Neuron (in vitro differentiated cells): ENCODE measurements around the gene MRPL11.

Experiments
- H2AFZ ChIP-seq: one replicate; pipeline ENCODE4 v1.6.1; 2013; ENCODE audit warnings: low read depth, mild to moderate bottlenecking, inconsistent platforms, low read length, moderate library complexity
- H3K27me3 ChIP-seq: one replicate; pipeline ENCODE4 v1.6.1; 2013; ENCODE audit warnings: low read length; ENCODE audit not compliant: insufficient read depth
- H3K36me3 ChIP-seq: one replicate; pipeline ENCODE4 v1.6.1; 2013; ENCODE audit warnings: low read length; ENCODE audit not compliant: insufficient read depth
- H3K4me1 ChIP-seq: one replicate; pipeline ENCODE4 v1.6.1; 2013; ENCODE audit warnings: low read length; ENCODE audit not compliant: insufficient read depth
- H3K4me3 ChIP-seq: 2 replicates; pipeline ENCODE4 v1.5.1; 2013; ENCODE audit warnings: mild to moderate bottlenecking, low read length, moderate library complexity
- H3K9me3 ChIP-seq: one replicate; pipeline ENCODE4 v1.6.1; 2013; ENCODE audit warnings: low read length

The MRPL11 gene

DNA sequence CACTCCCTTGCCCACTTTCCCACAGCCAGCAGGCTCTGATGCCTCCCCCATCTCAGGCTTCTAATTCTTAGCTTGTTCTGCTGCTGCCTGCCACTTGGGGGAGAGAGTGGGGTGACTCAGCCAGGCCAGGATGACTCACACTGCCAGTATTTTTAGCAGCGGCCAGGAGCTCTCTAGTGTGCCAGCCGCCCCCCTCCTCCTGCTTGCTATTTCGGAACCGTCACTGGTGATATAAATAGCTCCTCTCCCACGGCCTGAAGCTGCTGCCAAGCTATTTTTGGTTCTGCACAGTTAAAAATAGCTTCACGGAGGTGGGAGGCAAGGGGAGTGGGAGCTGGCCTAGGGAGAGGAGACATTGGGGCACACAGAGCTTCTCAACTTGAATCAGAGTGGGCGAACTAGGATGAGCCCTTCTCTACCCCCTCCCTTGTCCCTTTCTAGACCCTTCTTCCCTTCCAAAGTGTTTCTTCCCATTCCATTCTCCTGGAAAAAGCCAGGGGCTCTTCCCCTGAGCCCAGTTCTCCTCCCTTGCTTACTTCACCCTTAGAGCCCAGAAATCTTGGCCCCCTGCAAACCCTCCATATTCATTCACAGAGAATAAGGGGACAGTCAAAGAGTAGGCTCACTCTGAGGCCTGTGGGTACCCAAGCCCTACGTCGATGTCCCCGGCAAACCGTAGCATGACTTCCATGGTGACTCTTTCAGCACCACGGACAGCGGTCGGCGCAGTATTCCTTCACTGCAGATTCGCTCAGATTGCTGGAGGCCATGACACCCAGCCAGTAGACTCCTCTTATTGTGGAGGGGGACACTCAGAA, 20.3 kb downstream of the MRPL11 start:
- Histone ChIP-seq H3K9me3 (no peaks in the 10 kb centered on the region), H2AFZ (no peak overlapping the region), H3K4me3 (no peak overlapping the region), H3K4me1 (peaks cover 10% of the 10 kb centered on the region), H3K36me3 (no peaks in the 10 kb centered on the region), H3K27me3 (no peaks in the 10 kb centered on the region)

DNA sequence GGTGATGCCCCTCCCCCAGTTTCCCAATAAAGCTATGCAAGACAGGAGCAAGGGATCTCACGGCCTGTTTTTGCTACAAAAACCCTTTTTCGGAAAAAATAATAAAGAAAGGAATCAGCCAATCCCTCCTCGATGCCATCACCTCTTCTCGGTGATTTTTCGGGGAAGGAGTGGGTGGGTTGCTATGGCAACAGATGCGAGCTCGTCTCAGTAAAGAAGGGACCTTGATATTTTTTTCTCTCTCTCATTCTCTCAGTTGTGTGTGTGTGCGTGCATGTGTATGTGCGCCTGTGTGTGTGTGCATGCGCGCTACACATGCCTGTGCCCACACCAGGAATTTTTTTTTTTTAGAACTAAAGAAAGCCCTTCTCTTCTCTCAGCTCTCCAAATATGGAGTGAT, 21.6 kb downstream of the MRPL11 start:
- no peak overlapping the region for H2AFZ ChIP-seq
- H3K4me3 ChIP-seq, result no peak overlapping the region
- H3K36me3 ChIP-seq, result no peaks in the 10 kb centered on the region
- H3K4me1 ChIP-seq, result peaks cover 10% of the 10 kb centered on the region
- H3K9me3 ChIP-seq, result no peaks in the 10 kb centered on the region
- H3K27me3 ChIP-seq, result no peaks in the 10 kb centered on the region

DNA sequence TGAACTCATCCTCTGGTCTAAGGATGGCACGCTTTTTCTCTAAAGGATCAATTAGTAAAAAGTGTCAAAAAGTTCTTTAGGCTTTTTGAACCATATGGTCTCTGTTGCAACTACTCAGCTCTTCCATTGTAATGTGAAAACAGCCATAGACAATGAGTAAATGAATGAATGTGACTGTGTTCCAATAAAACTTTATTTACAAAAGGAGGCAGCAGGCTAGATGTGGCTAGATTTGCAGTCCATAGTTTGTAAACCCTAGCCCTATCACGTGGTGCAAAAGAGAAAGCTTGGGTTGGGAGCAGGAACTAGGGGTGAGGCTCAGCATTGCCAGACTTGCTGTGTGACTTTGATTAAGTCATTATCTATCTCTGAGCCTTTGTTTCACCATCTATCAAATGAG, 23.2 kb downstream of the MRPL11 start:
- H3K27me3 ChIP-seq, result no peaks in the 10 kb centered on the region

DNA sequence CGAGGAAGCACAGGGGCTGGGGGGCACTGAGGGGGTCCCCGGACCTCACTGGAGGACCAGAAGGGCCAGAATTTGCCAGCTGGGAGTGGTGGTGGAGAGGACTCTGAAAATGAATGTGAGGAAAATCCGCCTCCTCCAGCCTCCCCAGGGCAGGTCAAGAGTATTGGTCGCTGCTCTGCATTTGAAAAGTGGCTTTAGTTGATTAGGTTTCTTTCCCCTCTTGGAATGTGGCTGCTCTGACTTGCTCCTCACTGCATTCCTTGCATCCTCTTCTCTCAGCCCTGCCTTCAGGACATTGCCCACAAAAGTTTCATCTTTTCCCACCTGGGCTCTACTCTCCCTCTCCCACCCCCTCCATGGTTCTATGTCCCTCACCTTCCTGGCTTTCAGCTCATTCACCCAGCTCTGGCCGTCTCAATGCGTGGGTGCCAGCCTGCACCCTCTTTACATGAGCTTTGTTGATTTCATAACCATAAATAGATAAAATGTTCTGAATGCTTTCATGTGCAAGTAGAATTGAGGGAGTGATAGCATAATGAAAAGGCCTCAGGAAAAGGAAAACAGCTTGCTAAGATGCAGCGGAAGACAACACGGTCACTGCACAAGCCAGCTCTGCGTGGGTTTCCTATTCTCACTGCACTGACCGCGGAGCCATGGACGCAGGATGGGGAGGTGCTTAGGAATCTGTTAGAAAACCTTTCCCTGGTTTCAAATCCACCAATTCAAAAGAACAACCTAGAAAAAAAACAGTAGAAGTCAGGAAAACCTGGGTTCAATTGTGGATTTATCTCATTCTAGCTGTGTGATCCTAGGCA, 24.3 kb downstream of the MRPL11 start:
- Histone ChIP-seq H3K36me3 (no peaks in the 10 kb centered on the region), H3K4me1 (peaks cover 10% of the 10 kb centered on the region), H3K9me3 (no peaks in the 10 kb centered on the region), H2AFZ (no peak overlapping the region), H3K4me3 (no peak overlapping the region), H3K27me3 (no peaks in the 10 kb centered on the region)

More for the DNA sequence above, 23.2 kb downstream of the MRPL11 start:
- Histone ChIP-seq H3K4me3 (no peak overlapping the region), H3K9me3 (no peaks in the 10 kb centered on the region), H3K36me3 (no peaks in the 10 kb centered on the region), H2AFZ (no peak overlapping the region), H3K4me1 (peaks cover 10% of the 10 kb centered on the region)

DNA sequence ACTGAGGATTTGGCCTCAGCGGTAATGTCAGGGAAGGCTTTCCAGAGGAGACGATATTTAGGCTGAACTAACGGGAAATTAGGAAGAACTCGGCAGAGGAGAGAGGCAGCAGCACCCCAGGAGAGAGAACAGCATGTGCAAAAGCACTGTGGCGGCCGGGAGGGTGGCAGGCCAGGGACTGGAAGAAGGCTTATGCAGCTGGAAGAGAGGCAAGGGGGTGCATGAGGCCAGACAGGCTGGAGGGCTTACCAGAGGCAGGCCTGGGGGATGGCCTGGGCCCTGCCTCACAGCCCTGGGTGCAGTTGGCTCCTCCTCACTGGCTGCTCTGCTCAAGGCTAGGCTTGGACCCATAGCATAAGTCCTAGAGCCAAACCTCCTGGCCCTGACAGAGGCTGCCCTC, 25.5 kb downstream of the MRPL11 start:
- H3K4me1 ChIP-seq, result peaks cover 10% of the 10 kb centered on the region
- no peaks in the 10 kb centered on the region for H3K9me3 ChIP-seq
- H3K4me3 ChIP-seq, result no peak overlapping the region
- no peaks in the 10 kb centered on the region for H3K36me3 ChIP-seq
- no peaks in the 10 kb centered on the region for H3K27me3 ChIP-seq
- no peak overlapping the region for H2AFZ ChIP-seq

DNA sequence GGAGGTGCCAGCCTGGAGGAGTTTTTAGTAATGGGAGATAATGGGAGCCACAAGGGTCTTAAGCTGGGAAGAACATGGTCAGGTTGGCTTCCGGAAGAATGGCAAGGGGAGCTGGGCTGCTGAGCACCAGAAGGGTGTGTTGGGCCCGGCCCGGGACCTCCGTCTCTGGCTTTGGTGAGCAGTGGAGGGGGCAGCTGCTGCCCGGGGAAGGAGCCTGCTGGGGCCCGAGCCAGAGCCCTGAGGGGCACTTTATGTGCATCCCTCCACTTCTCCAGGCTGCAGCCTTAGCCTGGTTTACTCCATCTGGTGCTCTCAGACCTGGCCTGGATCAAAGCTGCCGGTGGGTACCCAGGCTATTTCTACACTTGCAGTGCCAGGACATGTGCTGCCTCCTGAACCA, 26.5 kb downstream of the MRPL11 start:
- H3K9me3 ChIP-seq, result no peaks in the 10 kb centered on the region
- H2AFZ ChIP-seq, result no peak overlapping the region
- H3K36me3 ChIP-seq, result no peaks in the 10 kb centered on the region
- H3K4me3 ChIP-seq, result no peak overlapping the region
- no peaks in the 10 kb centered on the region for H3K27me3 ChIP-seq
- H3K4me1 ChIP-seq, result peaks cover 3% of the 10 kb centered on the region

DNA sequence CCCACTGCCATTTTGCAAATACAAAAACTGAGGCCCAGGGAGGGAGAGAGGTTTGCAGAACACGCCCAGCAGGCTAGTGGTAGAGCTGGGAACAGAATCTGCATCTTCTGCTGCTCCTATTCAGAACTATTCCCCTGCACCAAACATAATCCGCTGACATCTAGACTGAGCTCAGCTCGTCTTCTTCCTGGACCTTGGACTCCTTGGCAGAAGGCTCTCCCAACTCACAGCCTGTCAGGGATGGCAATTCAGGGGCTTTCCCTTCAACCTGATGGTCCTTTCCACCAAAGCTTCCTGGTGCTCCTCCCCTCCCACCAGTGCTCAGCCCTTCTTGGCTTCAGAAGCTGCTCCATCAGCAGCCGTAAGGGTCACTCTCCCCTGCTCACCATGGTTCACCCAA, 27.3 kb downstream of the MRPL11 start:
- Histone ChIP-seq H3K4me3 (no peak overlapping the region), H3K27me3 (no peaks in the 10 kb centered on the region), H2AFZ (no peak overlapping the region), H3K9me3 (no peaks in the 10 kb centered on the region), H3K36me3 (no peaks in the 10 kb centered on the region), H3K4me1 (peaks cover 3% of the 10 kb centered on the region)

DNA sequence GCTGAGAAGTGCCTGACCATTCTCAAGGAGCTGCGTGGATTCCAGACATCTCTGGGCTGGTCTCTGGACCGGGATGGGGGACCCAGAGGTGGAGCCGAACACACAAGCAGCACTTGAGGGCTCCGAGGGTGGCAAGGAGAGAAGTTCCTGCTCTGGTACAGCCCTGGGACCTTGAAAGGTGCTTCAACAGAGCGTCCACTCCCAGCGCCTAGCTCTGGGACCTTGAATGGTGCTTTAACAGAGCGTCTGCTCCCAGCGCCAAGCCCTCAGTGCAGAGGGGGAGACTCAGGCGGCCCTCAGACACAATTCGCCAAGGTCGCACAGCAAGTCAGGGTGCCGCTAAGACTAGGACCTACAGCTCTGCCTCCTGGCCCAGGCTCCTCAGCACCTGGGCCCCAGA, 28.5 kb downstream of the MRPL11 start:
- Histone ChIP-seq H3K4me3 (no peak overlapping the region), H3K4me1 (peaks cover 3% of the 10 kb centered on the region), H3K9me3 (no peaks in the 10 kb centered on the region), H3K36me3 (no peaks in the 10 kb centered on the region), H2AFZ (no peak overlapping the region), H3K27me3 (peaks cover 3% of the 10 kb centered on the region)

DNA sequence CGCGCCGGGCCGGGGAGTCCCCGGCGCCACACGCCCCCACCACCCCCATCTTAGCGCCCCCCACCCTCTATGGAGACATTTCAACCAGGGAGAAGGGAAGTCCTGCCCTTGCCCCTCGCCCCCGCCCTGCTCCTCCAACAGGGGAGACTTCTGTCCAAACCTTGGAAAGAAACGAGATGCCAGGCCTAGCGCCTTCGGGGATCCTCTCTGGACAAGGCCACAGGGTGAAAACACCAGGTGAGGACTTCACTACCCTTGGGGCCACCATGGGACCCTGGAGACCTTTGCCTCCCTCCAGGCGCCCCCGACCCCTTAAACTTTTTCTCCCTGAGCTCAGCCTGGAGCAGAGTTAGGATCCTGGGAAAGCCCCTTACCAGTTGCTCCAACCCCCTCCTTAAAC, 29.4 kb downstream of the MRPL11 start:
- peak overlapping the region; percentile 19 for H3K4me3 ChIP-seq
- no peaks in the 10 kb centered on the region for H3K36me3 ChIP-seq
- H3K27me3 ChIP-seq, result peaks cover 10% of the 10 kb centered on the region
- peaks cover 3% of the 10 kb centered on the region for H3K4me1 ChIP-seq
- no peaks in the 10 kb centered on the region for H3K9me3 ChIP-seq
- peak overlapping the region; percentile 12 for H2AFZ ChIP-seq

DNA sequence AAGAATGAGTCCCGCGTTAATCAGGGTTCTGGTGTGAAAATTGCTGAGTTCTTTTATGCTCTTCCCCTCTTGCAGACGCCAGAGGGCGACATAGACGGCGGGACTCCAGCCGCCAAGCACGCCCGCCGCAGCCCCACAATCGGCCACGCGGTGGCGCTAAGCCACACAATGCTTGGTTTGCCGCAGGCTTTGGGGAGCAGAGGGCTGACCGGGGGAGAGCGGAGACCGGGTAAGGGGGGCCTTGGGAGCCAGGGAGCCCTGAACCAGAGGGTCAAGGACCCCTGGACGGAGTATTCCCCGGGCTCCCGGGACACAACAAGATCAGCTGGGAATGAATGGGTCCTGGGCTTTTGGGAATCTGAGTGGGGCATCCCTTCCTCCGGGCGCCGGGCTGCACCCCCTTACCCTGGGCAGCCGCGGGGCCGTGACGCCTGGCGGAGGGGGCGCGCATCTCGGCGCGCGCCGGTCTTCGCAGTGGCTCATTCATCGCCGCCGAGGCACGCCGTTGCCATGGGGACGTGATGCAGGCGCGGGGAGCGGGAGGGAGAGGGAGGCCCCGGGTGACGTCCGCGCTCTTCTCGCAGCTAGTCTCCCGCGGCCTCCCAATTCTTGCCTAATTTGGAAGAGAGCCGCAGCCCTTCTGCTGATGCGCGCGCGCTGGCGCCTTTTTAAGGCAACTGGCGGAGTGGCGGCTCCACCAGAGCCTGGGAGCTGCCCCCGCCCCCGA, 30.0 kb downstream of the MRPL11 start:
- Histone ChIP-seq H3K9me3 (no peaks in the 10 kb centered on the region), H3K4me1 (peaks cover 3% of the 10 kb centered on the region), H2AFZ (peak overlapping the region; percentile 12), H3K4me3 (peak overlapping the region; percentile 49), H3K36me3 (no peaks in the 10 kb centered on the region), H3K27me3 (peaks cover 10% of the 10 kb centered on the region)

DNA sequence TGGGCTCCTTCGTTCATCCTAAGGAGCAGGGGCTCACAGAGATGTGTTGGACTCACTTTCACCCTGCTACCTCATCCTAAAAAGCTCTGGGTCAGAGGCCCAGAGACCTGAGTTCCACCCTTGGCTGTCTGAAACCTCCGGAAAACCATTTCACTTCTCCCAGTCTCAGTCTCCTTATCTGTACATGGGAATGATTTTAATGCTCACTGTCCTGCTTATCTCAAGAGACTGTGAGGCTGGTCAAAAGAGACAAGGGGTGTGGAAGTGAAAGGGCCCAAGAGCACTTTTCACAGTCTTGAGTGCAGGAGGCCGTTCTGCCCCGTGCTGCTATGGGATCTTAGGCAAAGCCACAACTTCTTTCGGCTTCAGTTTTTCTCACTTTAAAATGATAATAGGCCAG, 31.0 kb downstream of the MRPL11 start:
- Histone ChIP-seq H3K4me3 (no peak overlapping the region), H3K9me3 (no peaks in the 10 kb centered on the region), H3K4me1 (peaks cover 3% of the 10 kb centered on the region), H3K27me3 (peaks cover 10% of the 10 kb centered on the region), H3K36me3 (no peaks in the 10 kb centered on the region), H2AFZ (no peak overlapping the region)

DNA sequence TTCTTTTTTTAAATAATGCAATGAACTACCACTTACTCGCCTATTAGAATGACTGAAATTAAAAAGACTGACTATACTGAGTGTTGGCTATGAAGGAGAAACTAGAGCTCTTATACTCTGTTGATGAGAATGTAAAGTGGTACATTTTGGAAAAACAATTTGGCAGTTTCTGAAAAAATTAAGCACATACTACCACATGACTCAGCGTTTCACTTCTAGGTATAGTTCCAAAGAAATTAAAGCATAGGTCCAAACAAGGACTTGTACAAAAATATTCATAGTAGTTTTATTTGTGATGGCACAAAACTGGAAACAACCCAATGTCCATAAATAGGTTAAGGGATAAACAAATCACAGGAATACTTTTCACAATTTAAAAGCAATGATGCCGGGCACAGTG, 44.7 kb downstream of the MRPL11 start:
- H3K9me3 ChIP-seq, result no peaks in the 10 kb centered on the region
- H3K27me3 ChIP-seq, result no peaks in the 10 kb centered on the region
- no peak overlapping the region for H3K4me3 ChIP-seq
- H3K36me3 ChIP-seq, result no peaks in the 10 kb centered on the region
- H3K4me1 ChIP-seq, result no peaks in the 10 kb centered on the region
- H2AFZ ChIP-seq, result no peak overlapping the region

DNA sequence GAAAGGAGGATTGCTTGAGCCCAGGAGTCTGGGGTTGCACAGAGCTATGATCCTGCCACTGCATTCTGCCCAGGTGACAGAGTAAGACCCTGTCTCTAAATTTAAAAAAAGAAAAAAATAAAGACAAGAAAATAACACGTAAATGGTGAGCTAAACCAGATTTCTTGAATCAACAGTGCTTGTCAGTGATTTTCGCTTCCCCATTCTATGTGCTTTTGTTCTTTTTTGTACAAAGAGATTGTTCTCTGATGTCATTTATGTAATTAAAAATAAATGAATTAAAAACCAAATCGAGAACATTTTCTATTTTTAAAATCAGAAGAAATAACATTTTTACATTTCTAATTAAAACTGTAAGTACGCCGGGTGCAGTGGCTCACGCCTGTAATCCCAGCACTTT, 47.3 kb downstream of the MRPL11 start:
- no peak overlapping the region for H3K4me3 ChIP-seq
- H3K36me3 ChIP-seq, result no peaks in the 10 kb centered on the region
- no peak overlapping the region for H2AFZ ChIP-seq
- no peaks in the 10 kb centered on the region for H3K9me3 ChIP-seq
- no peaks in the 10 kb centered on the region for H3K4me1 ChIP-seq
- peaks cover 4% of the 10 kb centered on the region for H3K27me3 ChIP-seq
